Measurements from ENCODE around the gene ATG12. TPM values are rescaled to one million over a fixed set of nuclear protein-coding genes. Genes with fewer than 3 reads are reported as not detected.

Gene ATG12
- total RNA-seq, 2 experiments from 2014 or later: 37.2 to 37.8 TPM

GRCh38 chr5:115850744-115851416 lies 9.5 kb upstream of the ATG12 start:
- Mint-ChIP-seq H3K27ac (no peak overlapping the region), H3K36me3 (ENCODE audit: low read depth) (peaks cover 16% of the 10 kb centered on the region), H3K4me1 (ENCODE audit: low read depth) (peaks cover 34% of the 10 kb centered on the region), H3K4me3 (no peak overlapping the region), H3K9me3 (peaks cover 9% of the 10 kb centered on the region), H3K27me3 (no peaks in the 10 kb centered on the region)
- CTCF ChIA-PET: no interaction called here
- POLR2A ChIA-PET: interaction anchor here (0.6 kb wide), 1 partner anchor 10 kb away, joined by 4 read pairs; no protein-coding TSS in a partner anchor
- ATAC-seq (no peak), DNase-seq (no peak)
- intact Hi-C loops (cut with micrococcal nuclease): no loop called here
- TF ChIP-seq CTCF (IDR thresholded peaks at IDR 0.05): no peak

GRCh38 chr5:115849258-115849798 lies 8.0 kb upstream of the ATG12 start:
- H3K27ac Mint-ChIP-seq: no peak overlapping the region
- peak; percentile 34 for ATAC-seq
- H3K36me3 Mint-ChIP-seq (ENCODE audit: low read depth): peaks cover 12% of the 10 kb centered on the region
- intact Hi-C loops (cut with micrococcal nuclease): loop anchor here (10.0 kb wide), 1 partner anchor 545 kb away; no protein-coding TSS in a partner anchor
- no peaks in the 10 kb centered on the region for H3K27me3 Mint-ChIP-seq
- no peak for TF ChIP-seq CTCF (IDR thresholded peaks at IDR 0.05)
- H3K4me3 Mint-ChIP-seq: no peak overlapping the region
- no peak for DNase-seq
- H3K4me1 Mint-ChIP-seq (ENCODE audit: low read depth): peaks cover 42% of the 10 kb centered on the region
- H3K9me3 Mint-ChIP-seq: peaks cover 9% of the 10 kb centered on the region
- POLR2A ChIA-PET: no interaction called here
- CTCF ChIA-PET: interaction anchor here (1.4 kb wide), 1 partner anchor 9 kb away, joined by 4 read pairs; no protein-coding TSS in a partner anchor

GRCh38 chr5:115847290-115847689 lies 5.9 kb upstream of the ATG12 start:
- H3K4me1 Mint-ChIP-seq (ENCODE audit: low read depth): peaks cover 49% of the 10 kb centered on the region
- CTCF ChIA-PET: no interaction called here

GRCh38 chr5:115844321-115844817 lies 3.0 kb upstream of the ATG12 start:
- peaks cover 13% of the 10 kb centered on the region for H3K36me3 Mint-ChIP-seq (ENCODE audit: low read depth)
- ChIA-PET POLR2A (interaction anchor here (1.0 kb wide), 1 partner anchor 299 kb away, joined by 3 read pairs; no protein-coding TSS in a partner anchor), CTCF (interaction anchor here (1.2 kb wide), 1 partner anchor 209 kb away, joined by 4 read pairs; no protein-coding TSS in a partner anchor)
- no peaks in the 10 kb centered on the region for H3K27me3 Mint-ChIP-seq
- H3K4me3 Mint-ChIP-seq: no peak overlapping the region
- ATAC-seq (no peak), DNase-seq (no peak)
- peaks cover 38% of the 10 kb centered on the region for H3K4me1 Mint-ChIP-seq (ENCODE audit: low read depth)
- no peak for TF ChIP-seq CTCF (IDR thresholded peaks at IDR 0.05)
- intact Hi-C loops (cut with micrococcal nuclease): loop anchor here (10.0 kb wide), 1 partner anchor 540 kb away; no protein-coding TSS in a partner anchor
- no peaks in the 10 kb centered on the region for H3K9me3 Mint-ChIP-seq
- H3K27ac Mint-ChIP-seq: no peak overlapping the region

More at GRCh38 chr5:115847290-115847689, 5.9 kb upstream of the ATG12 start:
- POLR2A ChIA-PET: no interaction called here
- no peak for ATAC-seq
- Mint-ChIP-seq H3K27ac (no peak overlapping the region), H3K4me3 (no peak overlapping the region), H3K36me3 (ENCODE audit: low read depth) (peaks cover 3% of the 10 kb centered on the region), H3K27me3 (no peaks in the 10 kb centered on the region), H3K9me3 (no peaks in the 10 kb centered on the region)
- intact Hi-C loops (cut with micrococcal nuclease): loop anchor here (10.0 kb wide), 1 partner anchor 542 kb away; no protein-coding TSS in a partner anchor
- TF ChIP-seq CTCF (IDR thresholded peaks at IDR 0.05): no peak
- no peak for DNase-seq

All from activated CD8-positive, alpha-beta T cell treated with anti-CD3 and anti-CD28 coated beads for 36 hours (primary cell).